HG03469 (cell line): Measurements from ENCODE around the gene CNOT8.
"Not testable (repeated sequence)": the region's sequence is repeated elsewhere in the genome, so short reads cannot be mapped to it uniquely, and the experiment has no call there.

ENCODE experiments used
- ATAC-seq: cut with Tn5 transposase; IDR thresholded peaks from one replicate; pipeline ENCODE4 v1.9.1; 2021; ENCODE audit warnings: mild to moderate bottlenecking, moderate library complexity, moderate number of reproducible peaks; ENCODE audit not compliant: unreplicated experiment

Gene CNOT8

DNA sequence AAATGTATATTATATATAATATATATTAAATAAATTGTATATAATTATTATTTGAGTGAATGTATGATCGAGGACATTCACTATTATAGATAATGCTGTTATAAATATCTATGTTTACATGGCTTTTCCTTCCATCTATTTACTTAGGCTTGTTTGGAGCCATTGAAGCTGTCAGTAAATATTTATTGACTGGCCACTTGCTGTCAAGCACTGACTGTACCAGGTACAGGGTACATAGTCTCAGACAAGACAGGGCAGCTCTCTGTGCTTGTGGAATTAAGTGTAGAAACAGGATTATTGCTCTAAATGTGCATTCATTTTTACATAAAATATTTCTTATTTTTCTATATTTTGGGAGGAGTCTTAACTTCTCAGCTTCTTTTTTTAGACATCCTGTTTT lies 24.4 kb upstream of the CNOT8 start:
- ATAC-seq: no peak

DNA sequence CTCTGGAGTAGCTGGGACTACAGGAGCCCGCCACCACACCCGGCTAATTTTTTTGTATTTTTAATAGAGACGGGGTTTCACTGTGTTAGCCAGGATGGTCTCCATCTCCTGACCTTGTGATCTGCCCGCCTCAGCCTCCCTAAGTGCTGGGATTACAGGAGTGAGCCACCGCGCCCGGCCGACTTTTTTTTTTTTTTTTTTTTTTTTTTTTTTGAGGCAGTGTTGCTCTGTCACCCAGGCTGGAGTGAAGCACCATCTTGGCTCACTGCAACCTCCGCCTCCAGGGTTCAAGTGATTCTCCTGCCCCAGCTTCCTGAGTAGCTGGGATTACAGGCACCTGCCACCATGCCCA lies 22.8 kb upstream of the CNOT8 start:
- not testable (repeated sequence) for ATAC-seq

DNA sequence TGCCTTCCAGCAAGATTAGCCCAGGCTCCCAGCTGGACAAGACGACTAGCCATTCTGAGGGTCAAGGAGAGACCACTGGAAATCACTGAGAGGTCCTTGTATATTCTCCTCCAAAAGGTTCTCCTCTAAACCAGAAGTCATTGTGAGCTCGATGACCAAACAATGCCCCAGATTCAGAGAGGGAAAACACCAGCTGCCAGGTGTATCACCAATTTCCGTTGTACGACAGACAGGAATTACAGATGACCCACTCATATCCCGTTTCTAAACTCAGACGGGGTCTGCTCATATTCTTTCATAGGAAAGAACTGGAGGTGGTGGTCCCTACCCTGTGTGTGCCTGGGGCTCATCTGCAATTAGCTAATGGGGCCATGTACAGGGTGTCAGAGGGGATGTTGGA lies 22.2 kb upstream of the CNOT8 start:
- ATAC-seq: no peak

DNA sequence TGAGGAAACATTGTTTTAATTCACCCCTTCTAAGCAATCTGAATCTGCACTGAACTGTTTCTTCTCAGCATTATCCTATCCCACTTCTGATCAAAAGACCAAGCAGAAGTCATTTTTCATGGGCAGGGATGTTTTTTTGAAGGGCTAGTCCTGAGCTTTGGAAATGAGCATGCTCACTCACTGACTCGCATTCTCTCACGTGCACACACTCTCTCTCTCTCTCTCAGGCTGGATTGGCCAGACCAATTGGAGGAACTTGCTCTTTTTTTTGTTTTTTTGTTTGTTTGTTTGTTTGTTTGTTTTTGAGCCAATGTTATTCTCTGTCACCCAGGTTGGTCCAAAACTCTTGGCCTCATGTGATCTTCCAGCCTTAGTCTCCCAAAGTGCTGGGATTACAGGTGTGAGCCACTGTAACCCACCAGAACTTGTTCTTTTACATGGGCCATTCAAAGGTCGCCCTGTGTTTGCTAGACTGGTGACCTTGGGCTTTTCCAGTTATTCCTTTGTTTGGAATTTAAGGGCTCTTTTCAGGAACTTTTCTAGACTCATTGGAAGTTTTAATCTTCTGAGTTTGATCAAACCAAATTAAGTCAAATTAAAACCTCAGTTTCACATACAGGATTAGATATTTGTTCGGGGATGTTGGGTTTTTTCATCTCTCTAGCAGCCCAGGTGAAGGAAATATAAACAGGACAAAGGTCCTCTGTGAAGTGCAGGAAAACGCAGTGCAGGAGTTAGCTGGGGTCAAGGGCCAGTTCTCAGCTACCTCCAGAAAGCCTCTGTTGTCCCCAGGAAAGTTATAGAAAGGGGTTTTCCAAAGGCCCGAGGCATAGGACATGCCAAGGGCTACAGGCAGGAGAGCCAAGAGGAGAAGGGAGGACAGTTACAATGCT lies 21.2 kb upstream of the CNOT8 start:
- no peak for ATAC-seq

DNA sequence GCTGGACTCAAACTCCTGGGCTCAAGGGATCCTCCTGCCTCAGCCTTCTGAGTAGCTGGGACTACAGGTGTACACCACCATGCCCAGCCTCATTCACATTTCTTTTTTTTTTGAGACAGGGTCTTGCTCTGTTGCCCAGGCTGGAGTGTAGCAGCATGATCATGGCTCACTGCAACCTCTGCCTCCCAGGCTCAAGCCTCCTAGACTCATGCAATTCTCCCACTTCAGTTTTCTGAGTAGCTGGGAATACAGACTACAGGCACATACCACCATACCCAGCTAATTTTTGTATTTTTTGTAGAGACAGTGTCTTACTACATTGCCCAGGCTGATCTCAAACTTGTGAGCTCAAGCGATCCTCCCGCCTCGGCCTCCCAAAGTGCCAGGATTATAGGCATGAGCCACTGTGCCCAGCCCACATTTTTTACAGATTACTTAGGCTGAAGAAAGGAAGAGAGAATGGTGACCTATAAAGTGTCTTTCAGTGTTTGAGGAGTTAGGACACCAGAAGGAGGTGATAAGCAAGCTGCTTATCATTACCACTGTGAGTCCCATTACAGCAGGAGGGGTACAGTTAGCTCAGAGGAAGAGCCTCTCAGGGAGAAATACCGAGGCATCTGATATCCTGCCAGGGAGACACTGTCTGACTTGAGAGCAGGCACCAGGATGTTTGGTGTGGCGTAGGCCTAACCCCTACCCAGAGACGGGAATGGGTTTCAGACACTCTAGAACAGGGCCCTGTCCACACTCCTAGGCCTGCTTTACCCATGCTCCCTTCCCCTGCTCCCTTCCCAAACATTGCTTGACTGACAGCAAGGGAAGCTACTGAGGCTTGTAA lies 17.8 kb upstream of the CNOT8 start:
- no peak for ATAC-seq

DNA sequence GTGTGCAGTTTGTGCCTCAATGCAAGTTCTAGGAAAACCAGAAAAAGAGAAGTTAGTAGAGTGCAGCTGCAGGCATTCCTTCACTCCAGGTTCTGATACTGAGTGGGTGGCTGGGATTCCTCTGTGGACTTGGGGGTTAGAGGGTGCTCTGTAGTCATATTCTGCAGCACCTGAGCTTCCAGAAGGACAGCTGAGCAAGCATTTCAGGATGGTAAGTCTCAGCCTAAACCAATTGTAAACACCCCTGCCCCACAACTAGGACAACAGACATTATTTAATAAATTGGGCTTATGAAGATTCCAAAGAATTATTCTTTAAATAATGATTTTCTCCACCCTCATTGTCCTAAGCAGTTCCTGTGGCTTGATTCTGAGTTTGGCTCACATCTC lies 17.2 kb upstream of the CNOT8 start:
- no peak for ATAC-seq

DNA sequence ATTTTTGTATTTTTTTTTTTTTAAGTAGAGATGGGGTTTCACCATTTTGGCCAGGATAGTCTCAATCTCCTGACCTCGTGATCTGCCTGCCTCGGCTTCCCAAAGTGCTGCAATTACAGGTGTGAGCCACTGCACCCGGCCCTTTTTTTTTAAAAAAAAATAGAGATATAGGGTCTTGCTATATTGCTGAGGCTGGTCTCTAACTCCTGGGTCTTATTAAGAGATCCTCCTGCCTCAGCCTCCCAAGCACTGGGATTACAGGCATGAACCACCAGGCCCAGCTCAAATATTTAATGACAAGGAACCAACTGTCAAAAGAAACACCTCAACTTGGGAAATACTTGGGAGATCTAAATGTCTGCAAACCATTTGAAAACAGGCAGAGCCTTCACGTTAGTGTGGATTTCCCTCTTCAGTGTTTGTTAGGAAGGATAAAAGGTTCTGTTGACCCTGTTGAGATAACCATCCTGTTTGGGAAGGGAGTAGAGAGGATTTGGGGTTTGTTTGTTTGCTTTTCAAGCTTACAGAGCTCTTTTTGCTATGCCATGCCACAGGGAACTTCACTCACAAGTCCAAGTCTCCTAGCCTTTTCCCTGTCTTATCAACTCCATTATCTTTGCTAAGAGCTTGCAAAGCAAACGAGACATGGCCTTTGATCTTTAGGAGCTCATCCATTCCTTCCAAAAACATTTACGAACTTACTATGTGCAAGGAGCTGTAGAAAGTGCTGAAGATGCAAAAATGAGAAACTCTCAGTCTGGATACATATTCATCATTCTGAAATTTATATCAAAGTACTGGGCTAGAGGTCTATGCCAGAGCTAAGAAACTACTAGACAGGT lies 15.5 kb upstream of the CNOT8 start:
- no peak for ATAC-seq

DNA sequence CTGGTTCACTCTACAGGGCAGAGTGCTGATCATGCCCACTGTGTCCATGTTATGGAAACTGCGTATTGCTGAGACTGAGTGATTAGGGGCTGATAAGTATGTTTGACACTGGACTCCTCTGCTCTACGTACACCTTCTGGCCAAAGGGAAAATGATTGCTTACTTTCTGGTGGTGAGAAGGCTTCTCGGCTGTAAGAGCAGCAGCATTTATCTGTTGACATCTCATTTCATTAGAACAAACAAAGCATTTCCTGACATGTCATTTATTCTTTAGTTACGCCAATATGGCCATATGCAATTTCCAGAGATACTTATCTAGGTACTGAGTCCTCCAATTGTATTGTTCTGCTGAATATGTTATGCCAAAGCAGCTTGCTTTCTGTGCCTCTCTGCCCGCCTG lies 13.6 kb upstream of the CNOT8 start:
- ATAC-seq: no peak

DNA sequence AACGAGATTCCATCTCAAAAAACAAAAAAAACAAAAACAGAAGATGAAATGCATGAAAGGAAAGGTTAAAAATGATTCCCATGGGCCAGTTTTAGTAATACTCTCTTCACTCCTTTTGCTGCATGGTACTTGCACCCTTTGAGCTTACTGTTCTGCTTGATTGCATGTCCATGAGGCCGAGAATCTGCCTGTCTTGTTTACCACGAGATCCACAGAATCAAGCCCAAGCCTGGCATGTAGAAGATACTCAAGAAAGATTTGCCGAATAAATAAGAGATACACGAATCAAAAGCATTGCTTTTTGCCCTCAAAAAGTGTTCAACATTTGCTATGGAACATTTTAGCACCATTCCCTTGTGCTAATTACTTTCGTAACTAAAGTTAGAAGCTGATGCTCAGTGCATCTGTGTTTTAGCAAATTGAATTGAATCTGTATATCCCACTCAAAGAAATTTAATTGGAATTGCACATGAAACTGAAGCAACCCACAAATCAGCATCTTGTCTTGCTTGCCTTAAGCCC lies 9.1 kb upstream of the CNOT8 start:
- ATAC-seq: no peak

DNA sequence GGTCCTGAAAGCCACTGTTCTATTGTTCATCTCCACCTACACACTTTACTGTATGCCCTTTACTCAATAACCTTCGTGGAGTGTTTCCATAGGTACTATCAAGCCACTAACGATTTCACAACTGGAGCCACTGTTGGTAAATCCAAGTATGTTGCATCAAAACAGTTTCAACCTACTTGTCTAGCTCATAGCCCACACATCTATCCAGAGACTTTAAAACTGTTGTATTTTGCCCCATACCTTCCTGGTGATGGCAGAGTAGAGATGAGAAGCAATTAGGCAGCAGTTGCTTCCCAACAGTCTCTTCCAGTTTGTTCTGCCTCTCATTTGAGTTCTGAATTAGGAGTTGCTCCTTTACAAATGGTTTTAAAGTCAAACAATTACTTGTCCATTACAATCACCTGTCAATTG lies 8.6 kb upstream of the CNOT8 start:
- ATAC-seq: no peak

DNA sequence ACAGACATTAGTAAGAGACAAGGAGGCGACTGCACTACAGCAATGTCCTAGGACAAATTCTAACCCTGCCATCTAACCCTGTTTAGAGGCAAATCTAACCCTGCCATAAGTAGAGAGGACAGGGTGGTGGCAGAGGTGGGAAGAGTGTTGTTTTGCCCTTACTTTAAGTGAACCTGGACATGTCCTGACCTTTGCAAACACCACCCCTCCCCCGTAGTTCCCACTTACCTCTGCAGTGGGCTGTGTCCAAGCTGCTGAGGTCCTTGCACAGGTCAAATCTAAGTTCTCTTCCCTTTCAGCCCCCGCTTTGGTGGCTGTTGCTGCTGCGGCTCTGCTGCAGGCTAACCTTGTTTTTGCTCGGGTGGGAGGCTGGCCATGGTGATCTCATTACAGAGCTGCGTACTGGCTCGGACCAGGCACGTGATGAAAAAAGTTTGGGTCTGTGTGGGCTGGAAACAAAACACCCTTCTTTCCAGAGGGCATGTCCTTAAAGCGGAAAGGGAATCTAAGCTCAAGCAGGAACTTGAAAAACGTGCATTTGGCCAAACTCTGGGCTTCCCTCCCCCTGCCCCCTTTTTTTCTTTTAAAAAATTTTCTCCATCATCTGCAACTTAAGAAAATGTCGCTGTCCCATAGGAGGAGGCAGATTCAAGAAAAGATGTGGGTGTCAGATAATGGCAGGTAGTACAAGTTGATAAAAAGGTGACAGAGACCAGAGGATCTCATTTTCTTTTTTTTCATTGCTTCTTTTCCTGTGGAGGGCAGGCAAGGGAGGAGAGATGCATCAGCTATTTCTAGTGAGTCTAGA lies 8.0 kb upstream of the CNOT8 start, which contains the start of gene FAXDC2:
Gene FAXDC2, minus strand, starts transcription at position 349 of the 808 bp plus-strand sequence. CDS start 12,425 bp downstream, outside the sequence.
- no peak for ATAC-seq

DNA sequence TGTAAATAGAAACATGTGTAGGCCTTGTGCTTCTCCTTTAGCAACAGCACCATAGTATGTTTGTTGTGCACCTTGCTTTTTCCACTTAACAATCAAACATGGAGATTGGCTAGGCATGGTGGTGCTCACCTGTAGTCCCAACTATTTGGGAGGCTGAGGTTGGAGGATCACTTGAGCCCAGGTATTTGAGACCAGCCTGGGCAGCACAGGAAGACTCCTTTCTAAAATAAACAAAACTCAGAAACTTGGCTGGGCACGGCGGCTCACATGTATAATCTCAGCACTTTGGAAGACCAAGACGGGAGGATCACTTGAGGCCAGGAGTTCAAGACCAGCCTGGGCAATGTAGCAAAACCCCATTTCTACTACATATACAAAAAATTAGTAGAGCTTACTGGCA lies 7.1 kb upstream of the CNOT8 start:
- ATAC-seq: no peak

DNA sequence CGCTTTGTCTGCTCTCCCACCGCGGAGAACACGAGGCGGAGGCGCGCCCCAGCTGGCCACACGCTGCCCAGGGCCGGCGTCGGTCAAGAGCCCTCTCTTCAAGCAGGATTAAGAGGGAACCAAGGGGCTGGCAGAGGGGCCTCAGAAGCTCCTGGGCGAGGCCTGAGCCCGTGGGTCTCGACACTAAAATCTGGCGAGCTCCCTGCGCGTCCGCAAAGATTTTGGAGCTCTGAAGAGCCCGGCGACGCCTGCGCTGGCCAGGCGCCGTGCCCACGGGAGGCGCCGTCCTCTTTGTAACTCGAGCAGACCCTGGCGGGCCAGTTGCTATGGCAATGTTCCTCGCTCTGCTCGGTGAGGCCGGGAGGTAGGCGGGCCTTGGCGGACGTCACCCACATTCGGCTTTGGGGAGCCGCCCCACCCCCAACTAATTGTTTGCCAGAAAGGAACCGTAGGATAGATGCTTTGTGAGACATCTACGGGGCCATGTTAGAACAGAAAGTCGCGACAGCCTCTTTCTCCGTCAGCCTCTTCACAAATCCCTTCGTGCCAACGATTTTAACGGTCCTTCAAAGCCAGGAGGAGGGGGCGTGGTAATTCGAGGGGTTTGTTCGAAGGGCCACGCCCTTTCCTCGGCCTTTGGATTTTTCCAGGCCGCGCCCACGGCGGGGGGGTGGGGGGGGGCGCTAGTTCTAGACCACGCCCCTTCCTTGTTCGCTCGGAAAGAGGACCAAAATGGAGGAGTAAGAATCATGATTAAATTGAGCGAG lies 714 bp upstream of the CNOT8 start:
- peak; percentile 55 for ATAC-seq

DNA sequence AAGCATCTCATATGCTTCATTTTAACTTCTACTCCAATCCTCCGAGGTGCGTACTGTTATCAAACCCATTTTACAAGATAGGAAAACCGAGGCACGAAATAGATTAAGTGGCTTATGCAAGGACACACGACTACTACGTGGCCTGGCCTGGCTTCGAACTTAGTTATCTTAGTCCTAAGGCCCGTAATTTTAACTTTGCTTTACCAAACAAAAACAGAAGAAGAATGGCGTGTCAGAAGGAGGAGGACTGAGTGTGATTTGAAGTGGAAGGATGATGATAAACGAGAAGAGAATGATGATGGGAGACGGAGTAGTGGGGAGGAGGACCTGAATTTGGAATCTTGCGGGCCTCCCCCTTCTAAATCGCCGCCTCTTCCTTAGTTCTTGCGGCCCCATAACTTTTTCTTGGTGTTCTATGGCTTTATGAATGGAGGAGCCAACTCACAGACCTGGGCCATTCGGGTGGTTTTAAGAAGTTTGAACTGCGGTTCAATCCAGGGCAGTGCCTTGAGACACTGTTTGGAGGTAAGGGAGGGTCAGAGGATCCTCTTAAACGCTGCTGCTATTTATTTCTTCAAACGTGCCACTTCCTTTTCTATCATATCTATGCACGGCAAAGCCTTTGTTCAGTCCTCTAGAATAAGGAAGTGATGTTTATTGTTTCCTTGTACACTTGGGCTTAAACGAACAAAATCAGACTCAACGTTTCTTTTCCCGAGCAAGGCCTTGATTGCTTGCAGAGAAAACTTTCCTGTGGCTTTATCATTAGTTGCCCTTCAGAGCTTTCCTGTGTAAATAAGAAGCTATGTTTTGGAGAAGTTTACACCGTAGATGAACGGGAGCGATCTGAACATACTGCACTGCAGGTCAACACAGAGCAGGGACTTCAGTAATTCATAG lies 795 bp downstream of the CNOT8 start:
- no peak for ATAC-seq

DNA sequence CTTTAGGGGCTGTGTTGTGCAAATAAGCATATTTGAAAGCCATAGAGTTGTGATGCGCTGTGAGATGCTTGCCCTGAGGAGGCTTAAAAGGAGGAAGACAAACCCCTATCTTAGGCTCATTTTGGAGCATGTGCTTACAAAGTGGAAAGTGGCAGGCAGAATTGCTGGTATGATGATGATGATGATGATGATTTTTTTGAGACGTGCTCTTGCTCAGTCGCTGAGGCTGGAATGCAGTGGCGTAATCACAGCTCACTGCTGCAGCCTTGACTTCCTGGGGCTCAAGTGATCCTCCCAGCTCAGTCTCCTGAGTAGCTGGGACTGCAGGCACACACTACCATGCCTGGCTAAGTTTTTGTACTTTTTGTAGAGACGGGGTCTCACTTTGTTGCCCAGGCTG lies 1.7 kb downstream of the CNOT8 start:
- ATAC-seq: no peak

DNA sequence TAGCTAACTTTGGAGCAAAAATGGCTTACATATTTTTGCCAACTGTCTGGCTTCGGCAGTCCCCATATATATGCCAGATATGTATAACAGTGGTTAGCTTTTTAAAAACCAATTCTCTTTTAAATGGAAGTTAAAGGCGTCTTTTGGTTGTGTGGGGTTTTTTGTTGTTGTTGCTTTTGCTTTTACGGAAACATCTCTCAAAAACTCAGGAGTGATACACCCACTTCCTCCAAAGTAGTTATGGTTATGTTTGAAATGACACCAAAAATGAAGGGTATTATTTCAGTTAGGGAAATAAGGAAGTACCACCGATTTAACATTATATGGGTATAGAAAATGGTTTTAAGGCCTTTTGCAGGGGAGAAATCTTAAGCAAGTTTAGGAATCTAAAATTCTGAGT lies 2.3 kb downstream of the CNOT8 start:
- ATAC-seq: no peak

DNA sequence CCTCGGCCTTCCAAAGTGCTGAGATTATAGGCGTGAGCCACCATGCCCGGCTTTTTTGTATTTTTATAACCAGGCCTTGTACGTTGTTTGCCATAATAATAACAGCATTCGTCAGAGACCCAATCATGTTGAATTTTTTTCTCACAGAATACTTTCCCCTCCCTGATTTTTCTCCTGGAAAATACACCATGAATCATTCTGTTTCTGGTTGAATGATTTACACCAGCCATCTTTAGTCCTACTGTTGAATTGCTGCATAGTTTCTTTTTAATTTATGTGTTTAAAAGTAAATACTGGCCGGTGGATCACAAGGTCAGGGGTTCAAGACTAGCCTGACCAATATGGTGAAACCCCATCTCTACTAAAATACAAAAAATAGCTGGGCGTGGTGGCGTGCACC lies 3.5 kb downstream of the CNOT8 start:
- no peak for ATAC-seq

DNA sequence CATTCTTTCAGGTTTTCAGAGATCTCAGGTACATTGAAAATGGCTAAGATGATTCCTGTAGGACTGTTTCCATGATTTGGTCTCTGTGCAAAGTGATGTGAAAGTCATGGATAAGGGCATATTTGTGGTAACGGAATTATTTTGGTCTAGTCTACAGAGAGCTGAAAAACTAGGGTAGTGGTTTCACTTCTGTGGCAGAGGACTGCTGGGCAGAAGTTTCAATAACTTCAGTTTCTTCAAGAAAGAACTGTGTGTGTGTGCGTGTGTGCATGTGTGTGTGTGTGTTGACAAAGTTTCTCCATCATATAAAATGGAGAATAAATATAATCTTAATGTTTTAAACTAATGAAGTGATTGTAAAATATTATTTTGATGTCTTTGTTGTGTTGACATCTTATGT lies 4.3 kb downstream of the CNOT8 start:
- no peak for ATAC-seq
